C1 segment of cervical spinal cord (tissue), 14 donors: ENCODE measurements around the gene ZBTB49.
"Not testable (repeated sequence)": the region's sequence is repeated elsewhere in the genome, so short reads cannot be mapped to it uniquely, and the experiment has no call there.

Experiments used
- DNase-seq, 14 donors: peaks; one replicate each; lab custom pipeline; 2025; lab: John Stamatoyannopoulos, UW

ZBTB49 gene

GRCh38 chr4:4323705-4324534, 33.9 kb downstream of the ZBTB49 start:
- no peak for DNase-seq

GRCh38 chr4:4325321-4325720, 35.3 kb downstream of the ZBTB49 start:
- DNase-seq, result no peak

GRCh38 chr4:4326166-4326565, 36.1 kb downstream of the ZBTB49 start:
- no peak for DNase-seq

GRCh38 chr4:4327652-4328121, 37.6 kb downstream of the ZBTB49 start:
- DNase-seq, result no peak

GRCh38 chr4:4328206-4328605, 38.2 kb downstream of the ZBTB49 start:
- DNase-seq, result no peak

- no peak for DNase-seq
Observed at GRCh38 chr4:4328840-4329239, 38.8 kb downstream of the ZBTB49 start.

GRCh38 chr4:4329496-4329895, 39.4 kb downstream of the ZBTB49 start:
- no peak for DNase-seq

- DNase-seq, result no peak
Observed at GRCh38 chr4:4330794-4331193, 40.7 kb downstream of the ZBTB49 start.

- DNase-seq, result no peak
Observed at GRCh38 chr4:4332529-4332928, 42.5 kb downstream of the ZBTB49 start.

- DNase-seq, result no peak
Observed at GRCh38 chr4:4333265-4333706, 43.2 kb downstream of the ZBTB49 start.

- peak in 9 of 14 donors; percentile 10 to 37 (median 29) for DNase-seq
Observed at GRCh38 chr4:4334798-4335520, 44.9 kb downstream of the ZBTB49 start.

- DNase-seq, result no peak
Observed at GRCh38 chr4:4338210-4339001, 48.4 kb downstream of the ZBTB49 start.

- no peak for DNase-seq
Observed at GRCh38 chr4:4339504-4340085, 49.5 kb downstream of the ZBTB49 start.

GRCh38 chr4:4341861-4342650, 52.0 kb downstream of the ZBTB49 start:
- DNase-seq, result no peak

- DNase-seq, result no peak
Observed at GRCh38 chr4:4343038-4343437, 53.0 kb downstream of the ZBTB49 start.

GRCh38 chr4:4344915-4345527, 55.0 kb downstream of the ZBTB49 start:
- no peak for DNase-seq

GRCh38 chr4:4347585-4347984, 57.5 kb downstream of the ZBTB49 start:
- no peak for DNase-seq

- DNase-seq, result not testable (repeated sequence)
Observed at GRCh38 chr4:4348585-4348984, 58.5 kb downstream of the ZBTB49 start.

- no peak for DNase-seq
Observed at GRCh38 chr4:4349867-4350266, 59.8 kb downstream of the ZBTB49 start.

GRCh38 chr4:4350909-4351308, 60.9 kb downstream of the ZBTB49 start:
- DNase-seq, result no peak
